Measurements from ENCODE around the gene MANSC1. TPM values are rescaled to one million over a fixed set of nuclear protein-coding genes. Genes with fewer than 3 reads are reported as not detected.
A peak's percentile ranks its signal among the peaks of the same experiment; 100 is the strongest.
"Not testable (repeated sequence)": the region's sequence is repeated elsewhere in the genome, so short reads cannot be mapped to it uniquely, and the experiment has no call there.

The MANSC1 gene
- total RNA-seq, 1 donor from 2014 or later = 47.8 TPM

- peak; percentile 18 for ATAC-seq
Measured at GRCh38 chr12:12365446-12365802, 15.4 kb upstream of the MANSC1 start.

GRCh38 chr12:12364787-12365445 is 14.9 kb upstream of the MANSC1 start:
- no peak for ATAC-seq

DNA sequence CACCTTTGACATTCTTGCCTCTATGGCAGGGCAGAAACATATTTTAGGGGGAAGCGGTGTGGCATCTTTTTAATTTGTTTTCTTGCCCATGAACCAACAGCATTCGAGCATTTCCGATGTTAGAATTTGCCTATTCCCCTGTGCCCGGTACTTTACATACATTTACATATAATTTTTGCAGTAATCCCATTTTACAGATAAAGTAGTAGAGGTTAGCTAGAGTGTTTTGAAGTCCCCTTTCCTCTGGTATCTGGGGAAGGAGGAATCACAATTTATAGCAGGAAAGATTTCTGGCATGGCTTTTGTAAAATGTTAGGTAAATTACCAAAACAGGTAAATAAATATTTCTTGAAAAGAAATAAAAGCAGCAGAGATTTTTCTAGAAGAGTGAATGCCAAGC is 8.5 kb upstream of the MANSC1 start:
- no peak for ATAC-seq

DNA sequence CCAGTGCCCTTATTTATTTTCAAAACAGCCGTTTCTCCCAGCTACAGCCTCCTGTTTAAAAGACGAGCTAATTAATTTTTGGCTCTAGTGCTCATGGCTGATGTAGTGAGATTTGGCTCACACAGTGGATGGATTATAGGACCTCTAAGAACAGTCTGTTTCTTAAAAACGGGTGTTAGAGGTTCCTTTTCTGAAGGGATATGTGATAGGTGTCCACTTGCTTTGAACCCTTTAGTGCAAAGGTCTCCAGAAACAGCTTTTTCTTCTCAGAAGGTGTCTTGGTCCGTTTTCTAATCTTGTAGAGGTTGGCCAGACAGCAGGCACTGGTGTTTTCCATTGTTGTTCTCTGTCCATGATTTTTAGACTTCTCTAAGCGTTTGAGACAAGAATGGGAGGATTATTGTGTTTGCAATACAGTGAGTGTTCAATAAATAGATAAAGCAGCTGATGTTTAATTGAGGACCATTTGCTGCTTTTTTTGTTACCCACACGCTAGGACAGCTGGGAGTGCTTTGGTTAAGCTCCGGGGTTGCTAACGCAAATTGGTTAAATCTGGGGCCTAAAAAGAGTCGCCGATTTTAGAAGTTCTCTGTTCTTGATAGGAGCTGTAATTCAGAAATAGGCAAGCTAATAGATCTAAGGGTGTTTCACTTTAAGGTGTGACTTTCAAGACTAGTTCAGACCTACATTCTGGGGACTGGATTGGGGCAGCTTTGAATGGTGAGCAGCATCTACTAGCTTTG is 7.8 kb upstream of the MANSC1 start:
- peak; percentile 2 for ATAC-seq

GRCh38 chr12:12356896-12357718 is 7.1 kb upstream of the MANSC1 start, which contains the start of gene BORCS5:
Gene BORCS5, plus strand, starts transcription at chr12:12357078. Its CDS starts 374 bp downstream, at chr12:12357452.
- ATAC-seq = peak; percentile 98

GRCh38 chr12:12356467-12356895 is 6.4 kb upstream of the MANSC1 start:
- no peak for ATAC-seq

- ATAC-seq = no peak
Measured at GRCh38 chr12:12353807-12354206, 3.8 kb upstream of the MANSC1 start.

DNA sequence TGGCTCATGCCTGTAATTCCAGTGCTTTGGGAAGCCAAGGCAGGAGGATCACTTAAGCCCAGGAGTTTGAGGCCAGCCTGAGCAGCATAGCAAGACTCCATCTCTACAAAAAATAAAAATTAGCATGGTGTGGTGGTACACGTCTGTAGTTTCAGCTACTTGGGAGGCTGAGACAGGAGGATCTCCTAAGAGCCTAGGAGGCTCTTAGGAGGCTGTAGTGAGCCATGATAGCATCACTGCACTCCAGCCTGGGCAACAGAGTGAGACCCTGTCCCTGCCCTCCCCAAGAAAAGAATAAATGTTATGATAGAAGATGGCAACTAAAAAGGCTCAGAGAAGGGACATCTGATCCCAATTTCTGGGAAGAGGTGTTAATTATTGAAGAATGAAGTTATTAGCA is 3.2 kb upstream of the MANSC1 start:
- no peak for ATAC-seq

DNA sequence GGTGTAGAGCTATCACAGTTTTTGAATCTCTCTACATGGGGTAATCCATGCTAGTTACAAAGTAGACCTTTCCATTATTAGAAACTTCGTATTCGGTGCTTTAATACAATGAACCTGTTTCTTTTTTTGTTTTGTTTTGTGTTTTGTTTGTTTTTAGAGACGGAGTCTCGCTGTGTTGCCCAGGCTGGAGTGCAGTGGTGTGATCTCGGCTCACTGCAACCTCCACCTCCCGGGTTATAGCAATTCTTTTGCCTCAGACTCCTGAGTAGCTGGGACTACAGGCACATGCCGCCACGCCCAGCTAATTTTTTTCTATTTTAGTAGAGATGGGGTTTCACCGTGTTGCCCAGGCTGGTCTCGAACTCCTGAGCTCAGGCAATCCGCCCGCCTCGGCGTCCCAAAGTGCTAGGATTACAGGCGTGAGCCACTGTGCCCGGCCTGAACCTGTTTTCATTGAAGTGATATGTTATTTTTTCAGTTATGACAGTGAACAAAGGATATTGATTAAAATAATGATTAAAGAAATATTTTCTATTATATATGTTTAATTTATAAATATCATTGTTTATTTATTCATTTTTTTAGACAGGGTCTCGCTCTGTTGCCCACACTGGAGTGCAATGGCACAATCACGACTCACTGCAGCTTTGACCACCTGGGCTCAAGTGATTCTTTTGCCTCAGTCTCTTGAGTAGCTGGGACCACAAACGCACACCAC is 1.6 kb upstream of the MANSC1 start:
- ATAC-seq = not testable (repeated sequence)

DNA sequence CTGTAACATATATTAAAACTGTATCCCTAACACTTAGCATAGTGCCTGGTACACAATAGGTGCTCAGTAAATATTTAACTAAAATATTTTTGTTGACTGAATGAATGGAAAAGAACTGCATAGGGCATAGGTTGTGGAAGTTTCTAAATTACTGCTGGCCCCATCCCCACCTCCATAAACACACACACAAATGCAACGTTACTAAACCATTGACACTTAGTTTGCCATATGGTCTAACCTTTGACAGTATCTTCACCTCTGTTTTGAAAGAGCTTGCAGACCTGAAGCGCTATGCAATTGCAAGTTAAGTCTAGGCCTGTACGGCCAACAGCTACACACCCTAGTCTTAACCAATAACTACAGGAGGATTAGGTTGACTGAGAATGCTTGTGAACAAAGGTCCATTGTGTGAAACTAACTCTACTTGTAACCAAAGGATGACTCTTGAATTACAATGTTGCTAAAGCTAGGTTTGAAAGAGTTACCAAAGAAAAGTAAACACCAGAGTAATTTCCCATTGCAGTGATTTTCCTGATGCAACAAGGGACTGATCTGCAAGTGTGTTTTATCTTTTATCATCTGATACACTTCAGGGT is 924 bp upstream of the MANSC1 start:
- peak; percentile 96 for ATAC-seq

- peak; percentile 35 for ATAC-seq
Measured at GRCh38 chr12:12338527-12339168, 11.4 kb downstream of the MANSC1 start.

GRCh38 chr12:12336511-12336910 is 13.5 kb downstream of the MANSC1 start:
- ATAC-seq = no peak

GRCh38 chr12:12336049-12336411 is 14.0 kb downstream of the MANSC1 start:
- ATAC-seq = no peak

DNA sequence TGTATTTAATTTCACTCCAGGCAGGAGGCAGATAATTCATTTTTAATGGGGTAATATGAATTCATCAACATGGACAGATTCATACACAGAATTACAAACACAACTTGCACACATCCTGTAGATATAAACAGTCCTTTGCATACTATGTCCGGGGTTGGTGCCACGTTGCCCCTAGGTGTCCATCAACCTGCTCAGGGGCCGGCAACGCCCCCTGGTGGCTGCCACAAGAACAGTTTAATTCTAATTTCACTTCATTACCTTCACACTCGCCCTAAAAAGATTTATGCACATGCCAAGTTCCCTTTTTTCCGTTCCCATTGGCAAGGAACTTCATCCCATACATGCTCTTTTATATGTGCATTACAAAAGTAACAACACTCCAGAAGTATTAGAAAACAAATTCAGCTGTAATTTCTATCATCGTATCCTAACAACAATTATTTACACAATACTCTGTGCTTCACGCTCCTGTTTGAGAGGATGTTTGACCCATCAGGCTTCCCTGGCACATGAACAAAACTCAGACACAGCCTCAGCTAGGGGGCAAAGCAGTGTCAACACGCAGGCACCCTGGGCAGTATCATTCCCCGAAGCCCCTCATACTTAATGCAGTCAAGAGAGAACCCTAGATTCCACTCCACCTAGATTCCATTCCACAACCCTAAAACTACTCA is 15.5 kb downstream of the MANSC1 start:
- peak; percentile 32 for ATAC-seq

DNA sequence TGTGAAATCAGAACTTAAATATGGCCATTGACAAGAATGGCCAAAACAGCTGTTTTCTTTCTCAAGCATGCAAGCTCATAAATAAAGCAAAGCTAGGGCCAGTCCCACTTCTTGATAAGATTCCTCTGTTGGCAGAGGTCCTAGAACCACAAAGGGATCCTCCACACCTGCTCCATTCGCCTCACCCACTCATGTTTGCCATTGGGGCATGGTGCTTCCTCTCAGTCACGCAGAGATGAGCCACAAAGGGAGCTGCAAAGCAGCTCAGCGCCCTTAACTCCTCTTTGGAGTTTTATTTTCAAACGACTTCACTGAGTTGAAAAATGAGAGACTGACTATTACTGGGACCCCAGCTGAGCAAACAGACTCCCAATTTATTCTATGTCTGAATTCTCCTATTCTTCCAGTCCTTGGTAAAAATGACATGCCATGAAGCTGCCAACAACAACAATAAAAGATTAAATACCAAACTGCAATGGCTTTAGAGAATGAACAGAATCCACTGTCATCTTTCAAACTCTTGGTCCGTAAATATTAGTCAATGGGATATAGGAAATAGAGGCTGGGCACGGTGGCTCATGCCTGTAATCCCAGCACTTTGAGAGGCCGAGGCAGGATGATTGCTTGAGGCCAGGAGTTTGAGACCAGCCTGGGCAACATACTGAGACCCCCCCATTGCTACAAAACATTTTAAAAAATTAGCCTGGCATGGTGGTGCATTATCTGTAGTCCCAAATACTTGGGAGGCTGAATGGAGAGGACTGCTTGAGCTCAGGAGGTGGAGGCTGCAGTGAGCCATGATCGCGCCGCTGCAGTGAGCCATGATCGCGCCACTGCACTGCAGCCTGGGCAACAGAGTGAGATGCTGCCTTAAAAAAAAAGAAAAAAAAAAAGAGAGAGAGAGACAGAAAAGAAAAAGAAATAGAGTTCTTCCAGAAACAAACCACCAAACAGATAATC is 16.4 kb downstream of the MANSC1 start:
- ATAC-seq = peak; percentile 56

DNA sequence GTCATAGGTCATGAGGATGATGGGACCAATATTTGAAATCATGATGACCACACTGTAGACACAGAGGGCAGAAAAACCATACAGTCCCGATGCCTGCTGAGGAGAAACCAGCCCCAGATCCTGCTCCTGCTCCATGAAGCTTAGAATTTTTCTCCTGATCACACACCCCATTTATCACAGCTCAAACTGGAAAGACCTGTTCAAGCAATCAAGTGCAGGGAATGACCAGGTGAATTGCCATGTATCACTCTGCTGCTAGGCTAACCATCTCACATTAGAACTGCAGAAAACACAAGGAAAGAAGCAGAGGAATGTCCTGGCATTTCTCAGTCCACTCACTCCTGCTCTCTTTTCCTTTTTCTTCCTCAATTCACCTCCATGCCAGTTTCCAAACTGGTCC is 18.1 kb downstream of the MANSC1 start:
- peak; percentile 78 for ATAC-seq

- no peak for ATAC-seq
Measured at GRCh38 chr12:12331244-12331771, 18.7 kb downstream of the MANSC1 start.

DNA sequence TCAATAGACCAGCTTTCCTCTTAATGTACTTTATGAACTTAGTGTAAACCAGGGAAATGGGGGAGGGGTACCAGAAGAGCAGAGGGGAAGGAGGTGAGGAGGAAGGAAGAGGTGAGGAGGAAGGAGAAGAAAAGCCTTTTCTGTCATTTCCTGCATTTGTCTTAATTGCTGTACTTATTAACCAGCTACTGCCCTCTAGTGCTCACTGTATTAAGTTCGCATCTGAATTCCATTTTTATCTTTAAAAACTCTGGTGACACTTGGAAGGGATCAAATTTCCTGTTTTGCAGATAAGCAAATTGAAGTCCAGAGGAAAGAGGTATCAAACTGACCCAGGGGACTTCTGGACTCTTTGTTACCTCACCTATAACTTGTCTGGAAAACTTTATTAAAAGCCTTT is 22.2 kb downstream of the MANSC1 start:
- peak; percentile 62 for ATAC-seq

DNA sequence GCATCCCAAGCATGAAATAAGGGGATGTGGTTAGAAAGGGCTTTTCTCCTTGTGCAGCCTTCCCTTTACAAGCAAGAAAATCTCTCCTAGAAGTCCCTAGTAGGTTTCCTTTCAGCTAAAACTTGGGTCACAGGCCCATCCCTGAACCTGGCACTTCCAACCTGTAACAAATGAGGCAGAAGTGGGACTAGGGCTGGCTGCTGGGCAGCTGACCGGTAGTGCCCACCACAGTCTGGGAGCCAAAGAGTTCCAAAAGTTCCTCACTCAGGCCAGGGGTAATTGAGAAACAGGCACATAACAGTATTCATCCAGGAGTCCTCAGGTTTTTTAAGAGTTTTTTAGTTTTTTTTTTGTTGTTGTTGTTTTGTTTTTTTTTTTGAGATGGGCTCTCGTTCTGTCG is 23.8 kb downstream of the MANSC1 start:
- no peak for ATAC-seq

GRCh38 chr12:12323591-12323990 is 26.5 kb downstream of the MANSC1 start:
- ATAC-seq = no peak

Measured in esophagus mucosa (tissue), 1 donor.